ENCODE data around the gene NDUFS8. TPM values are rescaled to one million over a fixed set of nuclear protein-coding genes. Genes with fewer than 3 reads are reported as not detected.

Gene NDUFS8
- total and polyA plus RNA-seq, 2 of the 13 experiments (the other 11 are each of a cell fraction or from before 2014, with no cell fraction given), result 96.7 to 158 TPM

- TF ChIP-seq RNF219 (CRISPR knock-in tag; IDR thresholded peaks at IDR 0.05) (no peak), ZNF121 (CRISPR knock-in tag; IDR thresholded peaks at IDR 0.05) (no peak), KAT7 (CRISPR knock-in tag; IDR thresholded peaks at IDR 0.05; ENCODE audit: borderline replicate concordance) (no peak), FOXP4 (CRISPR knock-in tag; IDR thresholded peaks at IDR 0.05) (no peak), MXD4 (CRISPR knock-in tag; IDR thresholded peaks at IDR 0.05) (no peak), ZNF124 (CRISPR knock-in tag; IDR thresholded peaks at IDR 0.05) (no peak), ZNF101 (CRISPR knock-in tag; IDR thresholded peaks at IDR 0.05; ENCODE audit: borderline replicate concordance, low read depth) (no peak), ZNF558 (CRISPR knock-in tag; IDR thresholded peaks at IDR 0.05; ENCODE audit: borderline replicate concordance) (no peak), ZNF674 (CRISPR knock-in tag; IDR thresholded peaks at IDR 0.05; ENCODE audit: low read depth) (no peak), MZF1 (CRISPR knock-in tag; IDR thresholded peaks at IDR 0.05; ENCODE audit: borderline replicate concordance) (no peak), MTERF4 (CRISPR knock-in tag; IDR thresholded peaks at IDR 0.05) (no peak), TIGD3 (CRISPR knock-in tag; IDR thresholded peaks at IDR 0.05; ENCODE audit: borderline replicate concordance) (no peak), ZNF713 (CRISPR knock-in tag; IDR thresholded peaks at IDR 0.05) (no peak), ZNF383 (CRISPR knock-in tag; IDR thresholded peaks at IDR 0.05; ENCODE audit: borderline replicate concordance) (no peak), ZNF513 (CRISPR knock-in tag; conservative IDR thresholded peaks at IDR 0.05) (no peak), CEBPZ (IDR thresholded peaks at IDR 0.05; ENCODE audit: low read length) (no peak)
Observed at GRCh38 chr11:68010090-68011041, 20.1 kb upstream of the NDUFS8 start, which contains the start of gene ALDH3B1 (continued).
